Esophagus mucosa (tissue), 1 donor: Measurements from ENCODE around the gene MYEOV. TPM values are rescaled to one million over a fixed set of nuclear protein-coding genes. Genes with fewer than 3 reads are reported as not detected.

Experiments used
- ATAC-seq: fragments of 200-7000 bp; cut with Tn5 transposase; one replicate; pipeline ENCODE4 v1.9.1; 2020
- total RNA-seq: library from RNA; stranded (reverse); gene quantifications from one replicate; pipeline ENCODE4 v1.2.4, GENCODE V29; 2023
- donor health status: DM: yes; HTN: yes; CAD: no.

Gene MYEOV
- total RNA-seq, 1 donor from 2014 or later, result 4.7 TPM

DNA sequence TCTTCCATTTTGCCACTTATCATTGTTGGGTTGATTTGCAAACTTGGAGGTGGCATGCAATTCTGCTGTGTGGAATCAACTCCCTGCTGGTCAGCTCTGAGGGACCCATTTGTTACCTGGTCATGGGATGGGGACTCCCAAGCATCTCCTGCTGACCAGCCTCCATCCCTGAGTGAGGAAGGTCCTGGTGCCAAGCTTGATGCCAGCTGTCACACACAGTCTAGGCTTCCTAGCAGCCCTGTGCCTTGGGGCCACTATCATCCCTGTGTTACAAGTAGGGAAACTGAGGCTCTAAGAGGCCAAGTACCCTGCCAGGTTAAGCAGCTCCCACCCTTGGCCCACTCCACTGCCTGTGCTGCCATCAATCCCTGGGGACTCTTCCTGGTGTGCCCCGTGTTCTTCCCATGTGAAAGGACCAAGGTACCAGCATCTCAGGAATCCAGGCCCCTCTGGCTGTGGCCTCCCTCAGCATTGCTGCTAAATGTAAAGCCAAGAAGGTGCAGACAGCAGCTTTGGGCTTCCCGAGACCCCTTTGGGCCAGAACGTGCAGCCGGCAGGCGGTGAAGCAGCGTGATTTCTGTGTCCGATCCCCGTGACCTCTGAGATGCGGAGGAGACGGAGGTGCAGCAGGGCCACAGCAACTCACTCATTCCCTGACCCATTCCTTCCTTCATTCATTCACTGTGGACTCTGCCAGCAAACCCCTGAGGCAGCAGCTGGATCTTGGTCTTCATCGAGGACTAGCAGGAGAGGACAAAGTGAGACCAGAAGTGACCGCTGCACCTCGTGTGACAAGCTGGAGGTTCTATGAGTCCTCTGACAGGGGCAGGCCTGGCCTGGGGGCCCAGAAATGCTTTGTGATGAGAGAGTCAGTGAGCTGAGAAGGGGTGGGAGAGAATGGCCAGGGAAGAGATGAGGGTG lies 49.7 kb downstream of the MYEOV start:
- ATAC-seq, result no peak

DNA sequence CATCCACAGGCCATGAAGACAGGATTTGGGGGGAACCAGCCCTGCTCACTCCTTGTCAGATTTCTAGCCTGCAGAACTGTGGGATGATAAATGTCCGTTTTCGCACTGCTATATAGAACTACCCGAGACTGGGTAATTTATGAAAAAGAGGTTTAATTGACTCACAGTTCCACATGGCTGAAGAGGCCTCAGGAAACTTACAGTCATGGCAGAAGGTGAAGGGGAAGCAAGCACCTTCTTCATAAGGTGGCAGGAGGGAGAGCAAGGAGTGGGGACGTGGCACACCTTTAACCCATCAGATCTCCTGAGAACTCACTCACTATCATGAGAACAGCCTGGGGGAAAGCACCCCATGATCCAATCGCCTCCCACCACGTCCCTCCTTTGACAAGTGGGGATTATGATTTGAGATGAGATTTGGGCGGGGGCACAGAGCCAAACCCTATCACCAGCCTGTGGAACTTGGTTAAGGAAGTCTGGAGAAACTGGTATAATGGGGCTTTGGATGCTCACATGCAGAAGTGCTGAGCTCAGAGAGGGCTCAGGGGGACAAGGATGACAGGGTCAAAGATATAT lies 50.7 kb downstream of the MYEOV start:
- no peak for ATAC-seq

Other genes with a start within 250 kb of the MYEOV start
- 6.6 TPM for gene TPCN2, start 245.2 kb upstream of the MYEOV start, total RNA-seq
- 0.16 TPM for gene SMIM38, start 138.2 kb upstream of the MYEOV start, total RNA-seq
- not detected for gene LINC01488, start 187.5 kb downstream of the MYEOV start, total RNA-seq